Measurements from ENCODE around the gene RNF13. TPM values are rescaled to one million over a fixed set of nuclear protein-coding genes. Genes with fewer than 3 reads are reported as not detected.

RNF13 gene
- total RNA-seq, 1 experiment from 2014 or later = 33.8 TPM

DNA sequence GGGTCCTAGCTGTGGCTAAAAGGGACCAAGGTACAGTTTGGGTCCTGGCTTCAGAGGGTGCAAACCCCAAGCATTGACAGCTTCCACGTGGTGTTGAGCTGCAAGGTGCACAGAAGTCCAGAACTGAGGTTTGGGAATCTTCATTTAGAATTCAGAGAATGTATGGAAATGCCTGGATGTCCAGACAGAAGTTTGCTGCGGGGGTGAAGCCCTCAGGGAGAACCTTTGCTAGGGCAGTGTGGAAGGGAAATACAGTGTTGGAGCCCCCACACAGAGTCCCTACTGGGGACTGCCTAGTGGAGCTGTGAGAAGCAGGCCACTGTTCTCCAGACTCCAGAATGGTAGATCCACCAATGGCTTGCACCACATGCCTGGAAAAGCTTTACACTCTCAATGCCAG, 17.9 kb downstream of the RNF13 start:
- H3K9ac ChIP-seq (ENCODE audit: low read length) = no peak overlapping the region
- H3K9me2 ChIP-seq (replicated peaks; ENCODE audit: low read length) = no peaks in the 10 kb centered on the region
- intact Hi-C loops (cut with micrococcal nuclease) = no loop called here
- peaks cover 43% of the 10 kb centered on the region for H3K36me3 ChIP-seq (ENCODE audit: low read depth, low read length)
- no peak overlapping the region; the same call in 1 of the 2 replicates for H3K4me3 ChIP-seq (ENCODE audit: low read length)
- H2AFZ ChIP-seq (ENCODE audit: low read length) = no peak overlapping the region
- ChIA-PET POLR2A (ENCODE audit: unreplicated experiment) (no interaction called here), CTCF (no interaction called here)
- peaks cover 36% of the 10 kb centered on the region for H3K9me3 ChIP-seq (ENCODE audit: low read length)
- BruUV-seq (replicated peaks) = no TSS peak
- ATAC-seq (no peak), DNase-seq (no peak)
- no peaks in the 10 kb centered on the region for H3K27me3 ChIP-seq (ENCODE audit: low read length)
- no peaks in the 10 kb centered on the region for H3K4me1 ChIP-seq (ENCODE audit: insufficient read depth, low read length)
- H4K20me1 ChIP-seq (ENCODE audit: low read length) = no peaks in the 10 kb centered on the region
- H3K4me2 ChIP-seq (ENCODE audit: low read length) = no peak overlapping the region
- no peak overlapping the region for H3K27ac ChIP-seq (ENCODE audit: low read length)
- peaks cover 83% of the 10 kb centered on the region for H3K79me2 ChIP-seq (ENCODE audit: low read length)
- H3F3A ChIP-seq (ENCODE audit: low read length, unreplicated experiment) = no peaks in the 10 kb centered on the region
- TF ChIP-seq EZH2 (IDR thresholded peaks at IDR 0.05; ENCODE audit: low read length, unreplicated experiment) (no peak), EZH2phosphoT487 (IDR thresholded peaks at IDR 0.05; ENCODE audit: borderline replicate concordance, low read length) (no peak)
- TF ChIP-seq, protein P1, sequence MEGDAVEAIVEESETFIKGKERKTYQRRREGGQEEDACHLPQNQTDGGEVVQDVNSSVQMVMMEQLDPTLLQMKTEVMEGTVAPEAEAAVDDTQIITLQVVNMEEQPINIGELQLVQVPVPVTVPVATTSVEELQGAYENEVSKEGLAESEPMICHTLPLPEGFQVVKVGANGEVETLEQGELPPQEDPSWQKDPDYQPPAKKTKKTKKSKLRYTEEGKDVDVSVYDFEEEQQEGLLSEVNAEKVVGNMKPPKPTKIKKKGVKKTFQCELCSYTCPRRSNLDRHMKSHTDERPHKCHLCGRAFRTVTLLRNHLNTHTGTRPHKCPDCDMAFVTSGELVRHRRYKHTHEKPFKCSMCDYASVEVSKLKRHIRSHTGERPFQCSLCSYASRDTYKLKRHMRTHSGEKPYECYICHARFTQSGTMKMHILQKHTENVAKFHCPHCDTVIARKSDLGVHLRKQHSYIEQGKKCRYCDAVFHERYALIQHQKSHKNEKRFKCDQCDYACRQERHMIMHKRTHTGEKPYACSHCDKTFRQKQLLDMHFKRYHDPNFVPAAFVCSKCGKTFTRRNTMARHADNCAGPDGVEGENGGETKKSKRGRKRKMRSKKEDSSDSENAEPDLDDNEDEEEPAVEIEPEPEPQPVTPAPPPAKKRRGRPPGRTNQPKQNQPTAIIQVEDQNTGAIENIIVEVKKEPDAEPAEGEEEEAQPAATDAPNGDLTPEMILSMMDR (conservative IDR thresholded peaks at IDR 0.05; ENCODE audit: low read depth, low read length) = no peak

DNA sequence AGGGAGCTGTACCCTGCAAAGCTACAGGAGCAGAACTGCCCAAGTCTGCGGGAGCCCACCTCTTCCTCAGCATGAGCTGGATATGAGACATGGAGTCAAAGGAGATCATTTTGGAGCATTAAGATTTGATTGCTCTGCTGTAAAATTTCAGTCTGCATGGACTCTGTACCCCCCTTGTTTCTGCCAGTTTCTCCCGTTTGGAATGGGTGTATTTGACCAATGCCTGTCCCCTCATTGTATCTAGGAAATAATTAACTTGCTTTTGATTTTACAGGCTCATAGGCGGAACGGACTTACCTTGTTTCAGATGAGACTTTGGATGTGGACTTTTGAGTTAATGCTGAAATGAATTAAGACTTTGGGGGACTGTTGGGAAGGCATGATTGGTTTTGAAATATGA, 18.3 kb downstream of the RNF13 start:
- ChIA-PET CTCF (no interaction called here), POLR2A (ENCODE audit: unreplicated experiment) (no interaction called here)
- Histone ChIP-seq H4K20me1 (ENCODE audit: low read length) (no peaks in the 10 kb centered on the region), H3K4me2 (ENCODE audit: low read length) (no peak overlapping the region), H3K4me3 (ENCODE audit: low read length) (no peak overlapping the region; the same call in 1 of the 2 replicates), H3K9me2 (replicated peaks; ENCODE audit: low read length) (no peaks in the 10 kb centered on the region), H3K79me2 (ENCODE audit: low read length) (peaks cover 81% of the 10 kb centered on the region), H3K27me3 (ENCODE audit: low read length) (no peaks in the 10 kb centered on the region), H3K4me1 (ENCODE audit: insufficient read depth, low read length) (no peaks in the 10 kb centered on the region), H3K9me3 (ENCODE audit: low read length) (peaks cover 36% of the 10 kb centered on the region), H2AFZ (ENCODE audit: low read length) (no peak overlapping the region), H3K27ac (ENCODE audit: low read length) (no peak overlapping the region), H3K36me3 (ENCODE audit: low read depth, low read length) (peaks cover 43% of the 10 kb centered on the region), H3K9ac (ENCODE audit: low read length) (no peak overlapping the region), H3F3A (ENCODE audit: low read length, unreplicated experiment) (no peaks in the 10 kb centered on the region)
- no TSS peak for BruUV-seq (replicated peaks)
- TF ChIP-seq, protein P1 (conservative IDR thresholded peaks at IDR 0.05; ENCODE audit: low read depth, low read length) = no peak
- TF ChIP-seq EZH2phosphoT487 (IDR thresholded peaks at IDR 0.05; ENCODE audit: borderline replicate concordance, low read length) (no peak), EZH2 (IDR thresholded peaks at IDR 0.05; ENCODE audit: low read length, unreplicated experiment) (no peak)
- DNase-seq (no peak), ATAC-seq (no peak)
- intact Hi-C loops (cut with micrococcal nuclease) = no loop called here

DNA sequence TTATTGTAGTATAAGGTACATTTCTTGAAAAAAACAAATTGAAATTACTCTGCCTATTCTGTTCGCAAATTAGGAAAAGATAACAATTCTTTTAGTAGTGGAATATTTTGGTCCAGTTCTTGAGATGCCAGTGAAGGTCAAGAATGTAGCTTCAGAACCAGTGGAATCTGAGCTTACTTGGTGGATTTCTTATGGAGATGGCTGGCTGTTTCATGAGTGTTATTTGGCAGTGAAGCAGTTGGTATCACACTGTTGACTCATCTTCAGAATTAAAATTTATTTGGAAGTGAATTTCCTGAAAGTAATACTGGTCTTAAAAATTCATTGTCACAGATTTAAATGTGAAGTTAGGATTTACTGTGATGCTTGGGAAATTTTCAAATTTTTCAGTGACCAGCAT, 19.1 kb downstream of the RNF13 start:
- no peaks in the 10 kb centered on the region for H3K4me1 ChIP-seq (ENCODE audit: insufficient read depth, low read length)
- H3K36me3 ChIP-seq (ENCODE audit: low read depth, low read length) = peaks cover 46% of the 10 kb centered on the region
- CTCF ChIA-PET = no interaction called here
- no peaks in the 10 kb centered on the region for H4K20me1 ChIP-seq (ENCODE audit: low read length)
- intact Hi-C loops (cut with micrococcal nuclease) = no loop called here
- H3F3A ChIP-seq (ENCODE audit: low read length, unreplicated experiment) = no peaks in the 10 kb centered on the region
- no peak overlapping the region for H3K9ac ChIP-seq (ENCODE audit: low read length)
- H3K4me3 ChIP-seq (ENCODE audit: low read length) = no peak overlapping the region
- H3K79me2 ChIP-seq (ENCODE audit: low read length) = peaks cover 79% of the 10 kb centered on the region
- BruUV-seq (replicated peaks) = no TSS peak
- no peak; the same call in 1 of the 2 replicates for ATAC-seq
- peaks cover 36% of the 10 kb centered on the region for H3K9me3 ChIP-seq (ENCODE audit: low read length)
- POLR2A ChIA-PET (ENCODE audit: unreplicated experiment) = no interaction called here
- H3K9me2 ChIP-seq (replicated peaks; ENCODE audit: low read length) = no peaks in the 10 kb centered on the region
- no peak overlapping the region for H2AFZ ChIP-seq (ENCODE audit: low read length)
- no peaks in the 10 kb centered on the region for H3K27me3 ChIP-seq (ENCODE audit: low read length)
- no peak overlapping the region for H3K4me2 ChIP-seq (ENCODE audit: low read length)
- TF ChIP-seq, protein P1 (conservative IDR thresholded peaks at IDR 0.05; ENCODE audit: low read depth, low read length) = no peak
- TF ChIP-seq EZH2phosphoT487 (IDR thresholded peaks at IDR 0.05; ENCODE audit: borderline replicate concordance, low read length) (no peak), EZH2 (IDR thresholded peaks at IDR 0.05; ENCODE audit: low read length, unreplicated experiment) (no peak)
- DNase-seq = no peak
- H3K27ac ChIP-seq (ENCODE audit: low read length) = no peak overlapping the region
